Measurements from ENCODE around the gene TCF7L1.

DNA sequence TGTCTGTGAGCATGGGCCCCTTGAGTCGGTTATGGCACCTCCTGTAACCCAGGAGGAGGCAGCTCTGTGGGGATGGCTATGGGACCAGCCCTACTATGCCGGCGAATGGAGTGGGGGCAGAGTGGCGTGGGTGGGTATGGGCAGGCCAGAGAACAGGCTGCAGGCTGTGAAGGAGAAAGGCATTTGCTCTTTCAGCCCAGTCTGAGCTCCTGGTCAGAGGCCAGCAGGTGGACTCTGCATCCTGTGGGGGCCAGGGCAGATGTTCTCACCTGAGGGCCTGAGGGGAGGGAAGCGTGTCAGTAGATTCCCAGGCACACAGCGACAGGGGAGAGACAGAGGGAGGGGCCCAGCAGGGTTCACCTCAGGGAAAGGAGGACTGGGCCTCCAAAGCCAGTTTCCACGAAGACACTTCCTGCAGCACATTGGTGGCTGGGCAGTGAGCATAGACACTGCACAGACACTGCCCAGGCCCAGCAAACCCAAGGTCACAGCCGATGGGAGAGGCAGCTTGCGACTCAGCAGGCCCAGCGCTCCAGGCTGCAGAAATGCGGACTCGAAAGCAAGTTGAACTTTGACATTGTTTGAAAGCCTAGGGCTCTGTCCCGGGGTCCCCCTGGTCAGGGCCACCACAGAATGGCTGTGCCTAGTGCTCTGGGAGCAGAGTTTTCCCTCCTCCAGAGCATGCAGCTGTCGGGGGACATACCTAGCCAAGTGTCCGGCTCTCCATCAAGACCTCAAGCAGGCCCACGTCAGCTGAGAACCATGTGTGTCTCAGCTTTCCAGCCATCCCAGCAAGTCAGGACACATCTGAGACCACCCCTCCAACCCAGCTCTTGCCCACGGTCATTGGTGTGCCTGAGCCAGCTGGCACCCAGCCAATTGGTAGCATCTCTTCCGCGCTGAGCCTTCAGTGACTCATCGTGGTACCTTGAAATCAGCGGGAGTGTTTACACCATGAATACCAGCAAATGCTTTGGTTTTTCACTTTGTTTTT lies 140.8 kb downstream of the TCF7L1 start:
- no peak for TF ChIP-seq POLR2A (IDR thresholded peaks at IDR 0.05; ENCODE audit: low read length)
- no peak for TF ChIP-seq GATA1 (IDR thresholded peaks at IDR 0.05; ENCODE audit: low read depth, low read length)

Data from erythroblast (primary cell).